Rectal smooth muscle tissue (tissue), 1 donor: ENCODE measurements around the gene MMADHC.
"Not testable (repeated sequence)": the region's sequence is repeated elsewhere in the genome, so short reads cannot be mapped to it uniquely, and the experiment has no call there.

Experiments used
- H3K27ac ChIP-seq: one replicate; pipeline ENCODE4 v1.7.0; 2013; ENCODE audit warnings: low read depth, low read length, inconsistent platforms
- H3K27me3 ChIP-seq: one replicate; pipeline ENCODE4 v1.7.0; 2013; ENCODE audit warnings: low read length; ENCODE audit not compliant: control insufficient read depth, insufficient read depth
- H3K36me3 ChIP-seq: one replicate; pipeline ENCODE4 v1.7.0; 2013; ENCODE audit warnings: low read length; ENCODE audit not compliant: control insufficient read depth, insufficient read depth
- H3K4me1 ChIP-seq: one replicate; pipeline ENCODE4 v1.7.0; 2013; ENCODE audit warnings: low read length; ENCODE audit not compliant: control insufficient read depth, insufficient read depth
- H3K4me3 ChIP-seq: one replicate; pipeline ENCODE4 v1.7.0; 2013; ENCODE audit warnings: low read length
- H3K9ac ChIP-seq: one replicate; pipeline ENCODE4 v1.7.0; 2013; ENCODE audit warnings: low read length

The MMADHC gene

GRCh38 chr2:149586063-149586462 lies 1.5 kb downstream of the MMADHC start:
- Histone ChIP-seq H3K27ac (no peak overlapping the region), H3K36me3 (no peaks in the 10 kb centered on the region), H3K4me1 (peaks cover 14% of the 10 kb centered on the region), H3K9ac (no peak overlapping the region), H3K4me3 (peak overlapping the region; percentile 100), H3K27me3 (no peaks in the 10 kb centered on the region)

- Histone ChIP-seq H3K27me3 (no peaks in the 10 kb centered on the region), H3K36me3 (no peaks in the 10 kb centered on the region), H3K27ac (no peak overlapping the region), H3K9ac (no peak overlapping the region), H3K4me3 (no peak overlapping the region), H3K4me1 (peaks cover 14% of the 10 kb centered on the region)
Observed at GRCh38 chr2:149585166-149585885, 2.2 kb downstream of the MMADHC start.

DNA sequence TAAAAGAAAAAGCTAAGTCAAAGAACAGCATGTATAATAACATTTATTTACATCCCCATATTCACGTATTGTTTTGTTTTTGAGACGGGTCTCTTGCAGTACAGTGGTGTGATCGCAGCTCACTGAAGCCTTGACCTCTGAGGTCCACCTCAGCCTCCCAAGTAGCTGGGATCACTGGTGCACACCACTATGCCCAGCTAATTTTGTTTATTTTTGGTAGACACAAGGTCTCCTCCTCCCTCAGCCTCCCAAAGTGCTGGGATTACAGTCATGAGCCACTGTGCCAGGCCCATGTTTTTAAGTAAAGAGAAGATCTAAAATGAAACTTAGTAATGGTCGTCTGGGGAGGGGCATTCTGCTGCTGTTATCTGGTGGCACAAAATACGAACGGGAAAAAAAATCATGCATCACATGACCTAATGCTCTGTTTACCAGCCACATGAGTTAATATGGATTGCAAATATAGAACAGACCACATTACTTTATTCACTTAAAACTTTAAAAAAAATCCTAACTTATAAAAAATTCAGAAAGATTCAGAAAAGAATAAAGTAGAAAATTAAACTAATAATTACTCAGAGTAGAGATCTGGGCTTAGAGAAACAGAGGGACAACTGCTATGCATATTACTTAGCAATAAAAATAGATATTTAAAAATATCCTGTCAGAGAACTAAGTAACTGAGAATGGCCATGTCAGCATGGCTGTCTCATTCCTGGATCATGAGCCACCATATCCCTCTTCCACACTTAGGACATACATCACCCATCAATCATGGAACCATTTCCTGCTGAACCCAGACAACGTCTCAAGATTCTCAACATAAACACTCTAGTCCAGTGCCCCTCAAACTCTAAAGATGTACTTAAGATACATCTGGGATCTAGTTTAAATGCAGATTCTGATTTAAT lies 7.3 kb downstream of the MMADHC start:
- Histone ChIP-seq H3K4me1 (peaks cover 2% of the 10 kb centered on the region), H3K9ac (no peak overlapping the region), H3K4me3 (no peak overlapping the region), H3K27ac (no peak overlapping the region), H3K27me3 (no peaks in the 10 kb centered on the region), H3K36me3 (no peaks in the 10 kb centered on the region)

- Histone ChIP-seq H3K27me3 (no peaks in the 10 kb centered on the region), H3K27ac (no peak overlapping the region), H3K4me1 (no peaks in the 10 kb centered on the region), H3K36me3 (peaks cover 2% of the 10 kb centered on the region), H3K9ac (no peak overlapping the region), H3K4me3 (no peak overlapping the region)
Observed at GRCh38 chr2:149577269-149577668, 10.3 kb downstream of the MMADHC start.

- no peaks in the 10 kb centered on the region for H3K27me3 ChIP-seq
- H3K27ac ChIP-seq = no peak overlapping the region
- no peak overlapping the region for H3K9ac ChIP-seq
- H3K4me3 ChIP-seq = no peak overlapping the region
- H3K36me3 ChIP-seq = peaks cover 2% of the 10 kb centered on the region
- no peaks in the 10 kb centered on the region for H3K4me1 ChIP-seq
Observed at GRCh38 chr2:149575752-149576151, 11.8 kb downstream of the MMADHC start.

DNA sequence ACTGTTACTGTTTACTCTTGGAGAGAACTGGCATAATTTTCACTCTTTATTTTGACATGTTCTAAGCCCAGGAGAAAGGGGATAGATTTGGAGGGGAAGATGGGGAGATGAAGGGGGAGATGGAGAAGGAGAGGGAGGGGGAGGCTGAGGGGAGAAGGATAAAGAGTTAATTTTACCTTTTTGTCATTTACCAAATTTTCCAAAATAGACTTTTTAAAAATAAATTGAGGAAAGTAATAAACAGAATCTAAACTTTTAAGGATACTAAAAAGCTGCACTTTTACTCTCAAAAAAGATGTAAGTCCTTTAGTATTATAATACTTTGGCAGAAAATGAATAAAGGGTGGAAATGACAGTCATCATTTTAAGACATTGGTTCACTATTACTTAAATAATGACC lies 12.3 kb downstream of the MMADHC start:
- Histone ChIP-seq H3K4me1 (no peaks in the 10 kb centered on the region), H3K4me3 (no peak overlapping the region), H3K27me3 (no peaks in the 10 kb centered on the region), H3K36me3 (peaks cover 2% of the 10 kb centered on the region), H3K27ac (no peak overlapping the region), H3K9ac (no peak overlapping the region)

DNA sequence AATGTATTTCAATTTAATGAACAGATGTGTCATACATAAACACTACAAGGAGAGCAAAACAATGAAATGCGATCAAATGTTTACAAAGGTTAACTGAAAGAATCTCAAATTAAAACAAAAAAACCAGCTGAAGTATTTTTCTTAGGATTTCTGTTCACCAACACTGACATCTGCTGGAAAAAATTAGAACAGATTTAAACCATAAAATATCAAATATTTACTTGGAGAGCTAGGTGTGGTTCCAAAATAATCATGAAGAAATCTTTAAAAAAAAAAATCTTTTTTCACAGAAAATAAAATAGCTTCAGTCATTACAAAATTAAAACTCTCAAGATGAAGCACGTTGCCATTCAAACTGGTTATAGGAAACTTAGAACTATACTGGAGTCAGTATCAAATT lies 13.8 kb downstream of the MMADHC start:
- H3K27ac ChIP-seq = no peak overlapping the region
- H3K4me1 ChIP-seq = no peaks in the 10 kb centered on the region
- H3K36me3 ChIP-seq = peaks cover 2% of the 10 kb centered on the region

DNA sequence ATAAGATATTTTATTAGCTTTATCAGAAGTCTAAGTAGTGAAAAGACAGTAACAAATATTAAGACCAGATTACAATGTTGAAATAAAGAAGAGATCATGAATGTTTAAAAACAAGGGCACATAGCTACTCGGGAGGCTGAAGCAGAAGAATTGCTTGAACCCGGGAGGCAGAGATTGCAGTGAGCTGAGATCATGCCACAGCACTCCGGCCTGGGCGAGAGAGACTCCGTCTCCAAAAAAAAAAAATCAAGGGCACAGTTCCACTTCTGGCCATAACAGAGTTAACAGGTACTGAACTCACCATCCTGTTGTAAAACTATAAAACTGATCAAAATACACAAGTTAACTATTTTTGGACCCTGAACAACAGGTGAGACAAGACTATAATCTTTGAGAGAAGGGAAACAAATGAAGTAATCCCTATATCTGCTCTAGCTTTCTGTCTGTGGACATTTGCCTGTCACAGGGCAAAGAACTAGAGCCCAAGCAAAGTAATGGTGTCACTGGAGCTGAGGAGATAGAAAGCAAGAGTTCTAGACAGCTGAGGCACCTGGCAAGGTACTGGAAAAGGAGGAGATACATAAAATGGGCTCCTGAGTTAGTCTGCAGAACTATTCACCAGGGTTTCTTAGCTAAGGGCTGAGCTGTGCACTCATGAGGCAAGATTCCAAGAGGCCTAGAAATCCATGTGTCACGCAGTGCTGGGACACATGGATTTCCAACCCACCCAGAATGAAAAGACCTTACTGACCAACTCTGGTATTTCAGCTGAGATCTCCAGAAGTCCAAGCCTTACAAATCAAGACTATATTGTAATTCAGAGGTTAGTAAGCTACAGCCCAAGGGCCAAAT lies 15.2 kb downstream of the MMADHC start:
- no peaks in the 10 kb centered on the region for H3K27me3 ChIP-seq
- no peak overlapping the region for H3K27ac ChIP-seq
- H3K36me3 ChIP-seq = peaks cover 9% of the 10 kb centered on the region
- H3K4me1 ChIP-seq = no peaks in the 10 kb centered on the region
- H3K9ac ChIP-seq = no peak overlapping the region
- no peak overlapping the region for H3K4me3 ChIP-seq

More for the DNA sequence above, 13.8 kb downstream of the MMADHC start:
- Histone ChIP-seq H3K4me3 (no peak overlapping the region), H3K9ac (no peak overlapping the region), H3K27me3 (no peaks in the 10 kb centered on the region)

GRCh38 chr2:149568138-149568537 lies 19.4 kb downstream of the MMADHC start:
- no peak overlapping the region for H3K9ac ChIP-seq
- no peaks in the 10 kb centered on the region for H3K4me1 ChIP-seq
- H3K27ac ChIP-seq = no peak overlapping the region
- no peak overlapping the region for H3K4me3 ChIP-seq
- H3K36me3 ChIP-seq = peaks cover 7% of the 10 kb centered on the region
- no peaks in the 10 kb centered on the region for H3K27me3 ChIP-seq

GRCh38 chr2:149566652-149567051 lies 20.9 kb downstream of the MMADHC start:
- no peaks in the 10 kb centered on the region for H3K4me1 ChIP-seq
- H3K27ac ChIP-seq = no peak overlapping the region
- H3K4me3 ChIP-seq = no peak overlapping the region
- H3K27me3 ChIP-seq = no peaks in the 10 kb centered on the region
- no peak overlapping the region for H3K9ac ChIP-seq
- H3K36me3 ChIP-seq = peaks cover 7% of the 10 kb centered on the region

DNA sequence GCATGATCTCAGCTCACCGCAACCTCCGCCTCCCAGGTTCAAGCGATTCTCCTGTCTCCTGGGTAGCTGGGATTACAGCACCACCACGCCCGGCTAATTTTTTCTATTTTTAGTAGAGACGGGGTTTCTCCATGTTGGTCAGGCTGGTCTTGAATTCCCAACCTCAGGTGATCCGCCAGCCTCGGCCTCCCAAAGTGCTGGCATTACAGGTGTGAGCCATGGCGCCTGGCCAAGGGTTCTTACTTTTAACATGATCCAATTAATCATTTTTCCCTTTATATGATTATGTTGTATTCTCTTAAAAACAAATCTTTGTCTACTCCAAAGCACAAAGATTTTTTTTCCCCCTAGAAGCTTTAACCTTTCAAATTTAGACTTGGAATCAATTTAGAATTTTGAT lies 21.9 kb downstream of the MMADHC start:
- H3K4me3 ChIP-seq, H3K27ac ChIP-seq, H3K27me3 ChIP-seq, H3K9ac ChIP-seq, H3K4me1 ChIP-seq, H3K36me3 ChIP-seq: not testable (repeated sequence)

DNA sequence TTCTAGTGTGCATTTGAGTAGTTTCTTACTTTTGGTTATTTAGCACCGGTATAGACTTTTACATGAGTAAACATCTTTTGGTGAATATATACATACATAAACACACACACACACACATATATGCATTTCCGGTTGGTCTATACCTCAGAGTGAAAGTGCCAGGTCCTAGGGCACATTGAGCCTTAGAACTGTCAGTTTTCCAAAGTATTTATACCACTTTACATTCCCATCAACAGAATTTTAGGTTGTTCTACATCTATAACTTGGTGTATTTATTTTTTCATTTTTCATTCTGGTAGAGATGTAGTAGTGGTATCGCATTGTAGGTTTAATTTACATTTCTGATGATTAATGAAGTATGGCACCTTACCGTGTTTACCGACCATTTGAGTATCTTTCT lies 22.6 kb downstream of the MMADHC start:
- H3K9ac ChIP-seq = no peak overlapping the region
- no peaks in the 10 kb centered on the region for H3K27me3 ChIP-seq
- H3K36me3 ChIP-seq = peaks cover 7% of the 10 kb centered on the region
- no peak overlapping the region for H3K4me3 ChIP-seq
- H3K27ac ChIP-seq = no peak overlapping the region
- H3K4me1 ChIP-seq = no peaks in the 10 kb centered on the region
